Heart right ventricle (tissue), 16 donors: ENCODE measurements around the gene PDLIM5. TPM values are rescaled to one million over a fixed set of nuclear protein-coding genes. Genes with fewer than 3 reads are reported as not detected.
"Not testable (repeated sequence)": the region's sequence is repeated elsewhere in the genome, so short reads cannot be mapped to it uniquely, and the experiment has no call there.

Source experiments
- ATAC-seq, 8 donors: fragments of 200-7000 bp; cut with Tn5 transposase; one replicate each; pipeline ENCODE4 v1.9.1; 2020; ENCODE audit warnings: mild to moderate bottlenecking in 8 of 8, moderate library complexity in 8 of 8, moderate number of reproducible peaks in 1 of 8
- DNase-seq, 2 donors: peaks; one replicate each; pipeline ENCODE4 v3.0.0-alpha.2; 2020
- H3K27ac ChIP-seq, 10 donors: fragments of 200-600 bp; sonication (generic) in 2 of 10; one replicate each; pipeline versions ENCODE4 v1.5.0 to v1.8.0; 2020 to 2022; ENCODE audit warnings: mild to moderate bottlenecking in 3 of 10
- H3K27me3 ChIP-seq, 7 donors: fragments of 200-600 bp; one replicate each; pipeline ENCODE4 v1.8.0; 2021 to 2022; ENCODE audit warnings: mild to moderate bottlenecking in 2 of 7
- H3K36me3 ChIP-seq, 9 donors: fragments of 200-600 bp; sonication (generic) in 1 of 9; one replicate each; pipeline versions ENCODE4 v1.5.0 to v1.8.0; 2020 to 2022; ENCODE audit warnings: mild to moderate bottlenecking in 2 of 9
- H3K4me1 ChIP-seq, 9 donors: fragments of 200-600 bp; sonication (generic) in 1 of 9; one replicate each; pipeline versions ENCODE4 v1.5.0 to v1.8.0; 2020 to 2022; ENCODE audit warnings: mild to moderate bottlenecking in 4 of 9
- H3K4me3 ChIP-seq, 10 donors: fragments of 200-600 bp; sonication (generic) in 2 of 10; one replicate each; pipeline versions ENCODE4 v1.5.0 to v1.8.0; 2020 to 2022; ENCODE audit warnings: mild to moderate bottlenecking in 7 of 10, moderate library complexity in 2 of 10
- H3K9me3 ChIP-seq, 11 donors: fragments of 200-600 bp in 10 of 11; sonication (generic) in 2 of 11; one replicate each; pipeline versions ENCODE4 v1.5.0 to v1.8.0; 2013 to 2022; ENCODE audit warnings: mild to moderate bottlenecking in 2 of 11, control low read depth in 1 of 11, moderate library complexity in 1 of 11
- WGBS, 2 donors: extraction: QIAGEN DNeasy Blood & Tissue Kit; methylation state at CpG; one replicate each; pipeline ENCODE4 v1.1.7; 2013; ENCODE audit warnings: inconsistent platforms in 1 of 2; 5-methylcytosine and 5-hydroxymethylcytosine counted together
- intact Hi-C, 10 donors: fragments of 100-400 bp; cut with DNase I; formaldehyde crosslinking; loops; one replicate each; pipeline versions ENCODE4 v1.11.1 to v1.14.2; 2022
- polyA plus RNA-seq, 2 donors: library from polyadenylated mRNA; stranded (reverse); fragments of 200-250 nt; gene quantifications; one replicate each; pipeline ENCODE4 v1.2.3, GENCODE V29; 2013
- total RNA-seq, 10 donors: library from RNA; stranded (reverse); fragmentation: NEBNext Ultra II Directional in 3 of 10; extraction: Animal tissue kit (Norgen Biotek cat#: 25700) in 3 of 10; gene quantifications; one replicate each; pipeline versions ENCODE4 v1.2.1 to v1.2.4, GENCODE V29; 2021 to 2023
- TF ChIP-seq, protein P1 (sequence below), 9 donors: fragments of 200-600 bp; sonication (generic) in 2 of 9; IDR thresholded peaks; one replicate each; pipeline versions ENCODE4 v1.5.0 to v1.8.0; 2021 to 2022; ENCODE audit warnings: antibody characterized with exemption in 9 of 9, mild to moderate bottlenecking in 5 of 9, moderate library complexity in 1 of 9
- donor health status: Arrhythmogenic right ventricular cardiomyopathy.
- donor health status: ischemic (EF 13 %, LVEDD 7.1; RV severe dilation, severe dysfunction).
- donor health status: healthy with polysubstance abuse.
- donor health status: DM: no; HTN: yes; CAD: no.
- donor health status: DM: no; HTN: no; CAD: no.
- donor health status: ischemic (EF 25% LVEDD 6.9; RV normal size, moderate dysfunction).
- donor health status: ischemic (EF 25% LVEDD 5.7; RV mildly dilated, moderate dysfunction).
- donor health status: healthy.
- donor health status: DM: yes; HTN: yes; CAD: no.
- donor health status: Ischemic cardiomyopathy.
- donor health status: ischemic (EF 35%, LVEDD 5.7; RV mildly dilated, moderate dysfunction).
- donor health status: nonischemic (EF 11% LVEDD 7.7; RV severe dilation, severe dysfunction).
- donor health status: DM: yes; HTN: yes; CAD: no.
- donor health status: PGD.
- donor health status: ischemic (EF 29% LVEDD 5.4; RV normal size, mild dysfunction).
- donor health status: nonischemic (EF 23%, LVEDD 6.1; RV moderate dilation, normal function).

The PDLIM5 gene
- total and polyA plus RNA-seq, 12 donors = 221 to 1,549 (median 1,269) TPM

- no peak overlapping the region for H3K4me3 ChIP-seq
- H3K9me3 ChIP-seq = no peaks in the 10 kb centered on the region
- DNase-seq (no peak), ATAC-seq (no peak)
- peaks cover 0 to 88% (median 77%) of the 10 kb centered on the region in 9 donors for H3K4me1 ChIP-seq
- no peaks in the 10 kb centered on the region for H3K27me3 ChIP-seq
- TF ChIP-seq, protein P1, sequence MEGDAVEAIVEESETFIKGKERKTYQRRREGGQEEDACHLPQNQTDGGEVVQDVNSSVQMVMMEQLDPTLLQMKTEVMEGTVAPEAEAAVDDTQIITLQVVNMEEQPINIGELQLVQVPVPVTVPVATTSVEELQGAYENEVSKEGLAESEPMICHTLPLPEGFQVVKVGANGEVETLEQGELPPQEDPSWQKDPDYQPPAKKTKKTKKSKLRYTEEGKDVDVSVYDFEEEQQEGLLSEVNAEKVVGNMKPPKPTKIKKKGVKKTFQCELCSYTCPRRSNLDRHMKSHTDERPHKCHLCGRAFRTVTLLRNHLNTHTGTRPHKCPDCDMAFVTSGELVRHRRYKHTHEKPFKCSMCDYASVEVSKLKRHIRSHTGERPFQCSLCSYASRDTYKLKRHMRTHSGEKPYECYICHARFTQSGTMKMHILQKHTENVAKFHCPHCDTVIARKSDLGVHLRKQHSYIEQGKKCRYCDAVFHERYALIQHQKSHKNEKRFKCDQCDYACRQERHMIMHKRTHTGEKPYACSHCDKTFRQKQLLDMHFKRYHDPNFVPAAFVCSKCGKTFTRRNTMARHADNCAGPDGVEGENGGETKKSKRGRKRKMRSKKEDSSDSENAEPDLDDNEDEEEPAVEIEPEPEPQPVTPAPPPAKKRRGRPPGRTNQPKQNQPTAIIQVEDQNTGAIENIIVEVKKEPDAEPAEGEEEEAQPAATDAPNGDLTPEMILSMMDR (IDR thresholded peaks at IDR 0.05) = no peak
- intact Hi-C loops = no loop called here
- 76 to 86% methylated on average over 2 of the region's 2 CpGs for WGBS, 2 donors
- peaks cover 0 to 4% (median 0%) of the 10 kb centered on the region in 9 donors for H3K36me3 ChIP-seq
- peak overlapping the region in 3 of 10 donors; percentile 14 to 33 (median 24) for H3K27ac ChIP-seq
Observed at GRCh38 chr4:94475050-94475449, 23.3 kb downstream of the PDLIM5 start.

DNA sequence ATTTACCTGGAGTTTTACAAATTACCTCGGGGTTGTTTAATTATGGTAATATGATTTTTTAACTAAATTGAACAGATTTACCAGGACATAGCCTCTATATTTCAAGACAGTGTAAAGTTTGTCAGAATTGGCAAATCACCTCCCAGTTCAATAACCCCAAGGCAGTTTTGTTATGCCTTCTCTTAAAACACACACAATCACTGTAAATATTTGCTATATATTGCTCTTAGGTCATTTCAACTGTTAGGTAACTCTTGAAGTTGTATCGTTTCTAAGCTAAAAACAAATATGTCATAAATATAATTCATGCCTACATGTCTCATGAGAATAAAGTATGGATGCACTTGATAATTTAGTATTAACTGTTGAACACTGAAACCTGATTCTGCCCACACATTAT is 24.1 kb downstream of the PDLIM5 start:
- WGBS, 2 donors = 59 to 67% methylated on average over 2 of the region's 2 CpGs
- ATAC-seq = no peak
- no peak for DNase-seq
- TF ChIP-seq, protein P1 (IDR thresholded peaks at IDR 0.05) = no peak
- Histone ChIP-seq H3K27ac (peak overlapping the region in 1 of 10 donors; percentile 11), H3K4me1 (peaks cover 4 to 92% (median 77%) of the 10 kb centered on the region in 9 donors), H3K27me3 (no peaks in the 10 kb centered on the region), H3K36me3 (peaks cover 0 to 3% (median 0%) of the 10 kb centered on the region in 9 donors), H3K4me3 (no peak overlapping the region), H3K9me3 (no peaks in the 10 kb centered on the region)
- intact Hi-C loops = no loop called here

- Histone ChIP-seq H3K27ac (peak overlapping the region in 7 of 10 donors; percentile 10 to 48 (median 23)), H3K27me3 (no peaks in the 10 kb centered on the region), H3K9me3 (no peaks in the 10 kb centered on the region), H3K36me3 (no peaks in the 10 kb centered on the region), H3K4me3 (no peak overlapping the region), H3K4me1 (peaks cover 4 to 96% (median 86%) of the 10 kb centered on the region in 9 donors)
- DNase-seq (no peak), ATAC-seq (no peak)
- TF ChIP-seq, protein P1 (IDR thresholded peaks at IDR 0.05) = no peak
- intact Hi-C loops = no loop called here
- WGBS, 2 donors = 12 to 18% methylated on average over 2 of the region's 2 CpGs
Observed at GRCh38 chr4:94477227-94477626, 25.5 kb downstream of the PDLIM5 start.

- WGBS, 2 donors = 64 to 67% methylated on average over 3 of the region's 3 CpGs
- peak overlapping the region in 7 of 10 donors; percentile 7 to 67 (median 25) for H3K27ac ChIP-seq
Observed at GRCh38 chr4:94478805-94479204, 27.1 kb downstream of the PDLIM5 start.

GRCh38 chr4:94479358-94480141 is 27.8 kb downstream of the PDLIM5 start:
- Histone ChIP-seq H3K4me1 (peaks cover 4 to 96% (median 74%) of the 10 kb centered on the region in 9 donors), H3K9me3 (no peaks in the 10 kb centered on the region), H3K27ac (peak overlapping the region in 8 of 10 donors; percentile 4 to 67 (median 31)), H3K36me3 (no peaks in the 10 kb centered on the region), H3K4me3 (peak overlapping the region in 2 of 10 donors; percentile 2 to 6), H3K27me3 (no peaks in the 10 kb centered on the region)
- DNase-seq = no peak
- peak in 1 of 8 donors; percentile 24 for ATAC-seq
- 54 to 60% methylated on average over 5 of the region's 5 CpGs for WGBS, 2 donors
- TF ChIP-seq, protein P1 (IDR thresholded peaks at IDR 0.05) = no peak
- intact Hi-C loops = no loop called here

More at GRCh38 chr4:94478805-94479204, 27.1 kb downstream of the PDLIM5 start:
- H3K36me3 ChIP-seq, H3K9me3 ChIP-seq, intact Hi-C loops, H3K27me3 ChIP-seq, H3K4me3 ChIP-seq, DNase-seq: not testable (repeated sequence)
- peaks cover 4 to 96% (median 81%) of the 10 kb centered on the region in 9 donors for H3K4me1 ChIP-seq
- peak in 4 of 8 donors; percentile 29 to 53 (median 34) for ATAC-seq
